Transverse colon (tissue), 3 donors: ENCODE results near the gene ARMC3.

Source experiments
- POLR2A ChIP-seq: fragments of 450-650 bp; IDR thresholded peaks from one replicate; pipeline ENCODE4 v1.6.1; 2016; ENCODE audit warnings: antibody characterized with exemption, mild to moderate bottlenecking, moderate library complexity
- TF ChIP-seq, protein P1 (sequence below), 5 experiments: fragments of 200-600 bp in 3 of 5; fragments of 450-650 bp in 2 of 5; sonication (generic) in 3 of 5; IDR thresholded peaks; 1 replicate in 2 of 5; 2 replicates in 3 of 5; pipeline ENCODE4 v1.5.1; 2016 to 2017; ENCODE audit warnings: antibody characterized with exemption in 5 of 5, inconsistent platforms in 3 of 5, mild to moderate bottlenecking in 2 of 5, moderate library complexity in 1 of 5

DNA sequence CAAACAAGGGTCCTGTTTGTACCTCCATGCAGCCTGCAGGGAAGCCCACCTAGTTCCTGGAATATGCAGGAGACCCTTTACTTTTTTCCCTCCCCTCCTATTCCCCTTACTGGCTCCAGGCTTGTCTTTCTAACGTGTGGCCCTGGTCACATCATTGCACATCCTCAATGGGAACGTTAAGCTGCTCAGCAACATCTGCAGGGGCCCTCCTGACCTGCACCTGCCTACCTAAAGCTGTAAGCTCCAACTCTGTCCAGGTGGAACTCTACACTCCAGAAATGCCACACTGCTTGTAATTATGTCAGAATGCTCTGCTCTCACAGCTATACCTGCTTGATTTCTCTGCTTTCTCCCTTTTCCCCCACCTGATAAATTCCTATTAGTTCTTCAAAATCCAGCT lies 72.1 kb downstream of the ARMC3 start:
- TF ChIP-seq POLR2A: no peak
- TF ChIP-seq, protein P1, sequence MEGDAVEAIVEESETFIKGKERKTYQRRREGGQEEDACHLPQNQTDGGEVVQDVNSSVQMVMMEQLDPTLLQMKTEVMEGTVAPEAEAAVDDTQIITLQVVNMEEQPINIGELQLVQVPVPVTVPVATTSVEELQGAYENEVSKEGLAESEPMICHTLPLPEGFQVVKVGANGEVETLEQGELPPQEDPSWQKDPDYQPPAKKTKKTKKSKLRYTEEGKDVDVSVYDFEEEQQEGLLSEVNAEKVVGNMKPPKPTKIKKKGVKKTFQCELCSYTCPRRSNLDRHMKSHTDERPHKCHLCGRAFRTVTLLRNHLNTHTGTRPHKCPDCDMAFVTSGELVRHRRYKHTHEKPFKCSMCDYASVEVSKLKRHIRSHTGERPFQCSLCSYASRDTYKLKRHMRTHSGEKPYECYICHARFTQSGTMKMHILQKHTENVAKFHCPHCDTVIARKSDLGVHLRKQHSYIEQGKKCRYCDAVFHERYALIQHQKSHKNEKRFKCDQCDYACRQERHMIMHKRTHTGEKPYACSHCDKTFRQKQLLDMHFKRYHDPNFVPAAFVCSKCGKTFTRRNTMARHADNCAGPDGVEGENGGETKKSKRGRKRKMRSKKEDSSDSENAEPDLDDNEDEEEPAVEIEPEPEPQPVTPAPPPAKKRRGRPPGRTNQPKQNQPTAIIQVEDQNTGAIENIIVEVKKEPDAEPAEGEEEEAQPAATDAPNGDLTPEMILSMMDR (IDR thresholded peaks at IDR 0.05): no peak
